ENCODE data around the gene GNG14.

DNA sequence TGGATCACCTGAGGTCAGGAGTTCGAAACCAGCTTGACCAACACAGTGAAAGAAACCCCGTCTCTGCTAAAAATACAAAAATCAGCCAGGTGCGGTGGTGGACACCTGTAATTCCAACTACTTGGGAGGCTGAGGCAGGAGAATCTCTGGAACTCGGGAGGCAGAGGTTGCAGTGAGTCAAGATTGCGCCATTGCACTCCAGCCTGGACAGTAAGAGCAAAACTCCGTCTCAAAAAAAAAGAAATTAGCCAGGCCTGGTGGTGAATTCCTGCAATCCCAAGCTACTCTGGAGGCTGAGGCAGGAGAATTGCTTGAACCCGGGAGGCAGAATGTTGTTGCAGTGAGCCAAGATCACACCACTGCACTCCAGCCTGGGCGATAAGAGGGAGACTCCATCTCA, 20.8 kb downstream of the GNG14 start:
- TF ChIP-seq ZNF384 (IDR thresholded peaks at IDR 0.05) (no peak), SP1 (IDR thresholded peaks at IDR 0.05) (no peak), CTBP1 (IDR thresholded peaks at IDR 0.05; ENCODE audit: borderline replicate concordance) (no peak), FOXM1 (IDR thresholded peaks at IDR 0.05; ENCODE audit: borderline replicate concordance) (no peak), ELF4 (IDR thresholded peaks at IDR 0.05) (no peak), FOXK2 (IDR thresholded peaks at IDR 0.05) (no peak), SUZ12 (IDR thresholded peaks at IDR 0.05) (no peak), FOXA1 (IDR thresholded peaks at IDR 0.05) (no peak), HDGF (IDR thresholded peaks at IDR 0.05; ENCODE audit: borderline replicate concordance) (no peak), L3MBTL2 (conservative IDR thresholded peaks at IDR 0.05) (no peak), TARDBP (IDR thresholded peaks at IDR 0.05) (no peak), NFRKB (IDR thresholded peaks at IDR 0.05) (no peak), BHLHE40 (IDR thresholded peaks at IDR 0.05; ENCODE audit: borderline replicate concordance) (no peak)

Measured in HEK293T (cell line).